ENCODE data around the gene NTRK1. TPM values are rescaled to one million over a fixed set of nuclear protein-coding genes. Genes with fewer than 3 reads are reported as not detected.
"Not testable (repeated sequence)": the region's sequence is repeated elsewhere in the genome, so short reads cannot be mapped to it uniquely, and the experiment has no call there.

Gene NTRK1
- total RNA-seq, 1 experiment from 2014 or later, result 0.24 TPM

DNA sequence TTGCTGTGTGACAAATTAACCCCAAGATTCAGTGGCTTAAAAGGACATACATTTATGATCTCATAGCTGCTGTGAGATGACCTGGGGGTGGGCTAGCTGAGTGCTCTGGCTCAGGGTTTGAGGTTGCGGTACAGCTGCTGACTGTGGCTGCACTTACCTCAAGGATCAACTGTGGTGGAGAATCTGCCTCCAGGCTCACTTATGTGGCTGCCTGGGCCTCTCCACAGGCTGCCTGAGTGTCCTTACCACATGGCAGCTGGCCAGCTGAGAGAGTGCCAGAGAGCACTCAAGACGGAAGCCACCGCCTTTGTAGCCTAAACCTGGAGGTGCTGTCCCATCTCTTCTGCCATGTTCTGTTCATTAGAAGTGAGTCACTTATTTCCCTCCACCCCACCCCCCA, 65.5 kb downstream of the NTRK1 start:
- peaks cover 24 to 42% of the 10 kb centered on the region in 2 experiments for H3K4me1 Mint-ChIP-seq
- H3K18ac ChIP-seq (ENCODE audit: insufficient read length, low read depth, low read length), result no peak overlapping the region
- no CpG with 5 or more reads among the region's 3 CpGs for WGBS (ENCODE audit: extremely low coverage, insufficient read length, low lambda C conversion rate)
- no peaks in the 10 kb centered on the region; a peak in 1 of 7 replicates for H3K36me3 Mint-ChIP-seq (ENCODE audit: insufficient read depth in 1 of 3, low read depth in 3 of 3)
- H2BK12ac ChIP-seq (ENCODE audit: insufficient read length, low read depth, low read length), result no peak overlapping the region
- H3K4ac ChIP-seq (ENCODE audit: low read depth, low read length), result no peak overlapping the region
- H2BK5ac ChIP-seq (ENCODE audit: insufficient read length, low read length), result no peak overlapping the region
- DNase-seq, result no peak
- no peak overlapping the region for H2BK20ac ChIP-seq (ENCODE audit: low read depth, low read length, poor library complexity, severe bottlenecking)
- peaks cover 62% of the 10 kb centered on the region for H3K27me3 ChIP-seq (ENCODE audit: insufficient read depth, low read length)
- H3K4me2 ChIP-seq (ENCODE audit: insufficient read depth, insufficient read length, low read length), result no peak overlapping the region
- no peak overlapping the region for H2AK5ac ChIP-seq (ENCODE audit: insufficient read length, low read length)
- H2BK120ac ChIP-seq (ENCODE audit: low read depth, low read length, poor library complexity, severe bottlenecking), result no peak overlapping the region
- H2AFZ ChIP-seq (ENCODE audit: low read length), result no peak overlapping the region
- no peak overlapping the region for H3K9ac ChIP-seq (ENCODE audit: extremely low read depth, insufficient read length, low read length)
- no peaks in the 10 kb centered on the region for H4K20me1 ChIP-seq (ENCODE audit: control insufficient read depth, insufficient read depth, insufficient read length)
- peaks cover 16% of the 10 kb centered on the region for H3K23me2 ChIP-seq (ENCODE audit: insufficient read length, low read depth, low read length, poor library complexity, severe bottlenecking)
- H3K14ac ChIP-seq (ENCODE audit: insufficient read depth, low read length), result no peak overlapping the region
- no peak overlapping the region for H2BK15ac ChIP-seq (ENCODE audit: low read depth, low read length)
- H4K5ac ChIP-seq (ENCODE audit: insufficient read length, low read depth, low read length), result no peak overlapping the region
- no peaks in the 10 kb centered on the region for H3K9me3 ChIP-seq (ENCODE audit: control insufficient read depth, low read depth, low read length)
- peaks cover 100% of the 10 kb centered on the region for H3K27me3 Mint-ChIP-seq (ENCODE audit: low read depth)
- H4K91ac ChIP-seq (ENCODE audit: insufficient read length, low read depth, low read length), result no peak overlapping the region
- H3T11ph ChIP-seq (ENCODE audit: low read length), result no peak overlapping the region
- H3K79me2 ChIP-seq (ENCODE audit: insufficient read depth, low read length), result no peaks in the 10 kb centered on the region
- TF ChIP-seq, protein P1, sequence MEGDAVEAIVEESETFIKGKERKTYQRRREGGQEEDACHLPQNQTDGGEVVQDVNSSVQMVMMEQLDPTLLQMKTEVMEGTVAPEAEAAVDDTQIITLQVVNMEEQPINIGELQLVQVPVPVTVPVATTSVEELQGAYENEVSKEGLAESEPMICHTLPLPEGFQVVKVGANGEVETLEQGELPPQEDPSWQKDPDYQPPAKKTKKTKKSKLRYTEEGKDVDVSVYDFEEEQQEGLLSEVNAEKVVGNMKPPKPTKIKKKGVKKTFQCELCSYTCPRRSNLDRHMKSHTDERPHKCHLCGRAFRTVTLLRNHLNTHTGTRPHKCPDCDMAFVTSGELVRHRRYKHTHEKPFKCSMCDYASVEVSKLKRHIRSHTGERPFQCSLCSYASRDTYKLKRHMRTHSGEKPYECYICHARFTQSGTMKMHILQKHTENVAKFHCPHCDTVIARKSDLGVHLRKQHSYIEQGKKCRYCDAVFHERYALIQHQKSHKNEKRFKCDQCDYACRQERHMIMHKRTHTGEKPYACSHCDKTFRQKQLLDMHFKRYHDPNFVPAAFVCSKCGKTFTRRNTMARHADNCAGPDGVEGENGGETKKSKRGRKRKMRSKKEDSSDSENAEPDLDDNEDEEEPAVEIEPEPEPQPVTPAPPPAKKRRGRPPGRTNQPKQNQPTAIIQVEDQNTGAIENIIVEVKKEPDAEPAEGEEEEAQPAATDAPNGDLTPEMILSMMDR (conservative IDR thresholded peaks at IDR 0.05), result no peak
- no peak overlapping the region; a peak in 1 of 5 replicates for H3K4me3 Mint-ChIP-seq
- H3K27ac ChIP-seq (ENCODE audit: insufficient read length, low read depth, low read length), result no peak overlapping the region
- H3K9me3 Mint-ChIP-seq, result peaks cover 0 to 3% of the 10 kb centered on the region in 2 experiments; a peak in 1 of 5 replicates
- no peak overlapping the region for H3K23ac ChIP-seq (ENCODE audit: insufficient read length, low read depth, low read length)
- no peak overlapping the region for H3K56ac ChIP-seq (ENCODE audit: insufficient read length, low read depth, low read length)
- no peak overlapping the region for H4K8ac ChIP-seq (replicated peaks; ENCODE audit: insufficient read length, low read depth, low read length)
- H3K79me1 ChIP-seq (ENCODE audit: insufficient read depth, low read depth, low read length, poor library complexity, severe bottlenecking), result no peaks in the 10 kb centered on the region
- H3K4me1 ChIP-seq (ENCODE audit: insufficient read depth, low read length), result no peaks in the 10 kb centered on the region
- no peak overlapping the region for H3K27ac Mint-ChIP-seq

DNA sequence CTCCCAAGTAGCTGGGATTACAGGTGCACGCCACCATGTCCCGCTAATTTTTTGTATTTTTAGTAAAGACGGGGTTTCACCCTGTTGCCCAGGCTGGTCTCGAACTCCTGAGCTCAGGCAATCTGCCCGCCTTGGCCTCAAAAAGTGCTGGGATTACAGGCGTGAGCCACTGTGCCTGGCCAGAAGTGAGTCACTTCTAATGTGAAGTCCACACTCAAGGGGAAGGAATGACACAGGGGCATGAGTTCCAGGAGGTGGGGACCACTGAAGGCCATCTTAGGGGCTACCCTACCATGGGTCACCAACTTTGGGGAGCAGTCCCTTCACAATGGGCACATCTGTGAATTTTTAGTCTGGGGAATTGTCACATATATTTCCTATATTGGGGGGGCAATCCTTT, 66.0 kb downstream of the NTRK1 start:
- H3K79me2 ChIP-seq (ENCODE audit: insufficient read depth, low read length); H2BK20ac ChIP-seq (ENCODE audit: low read depth, low read length, poor library complexity, severe bottlenecking); H2BK120ac ChIP-seq (ENCODE audit: low read depth, low read length, poor library complexity, severe bottlenecking); H3K79me1 ChIP-seq (ENCODE audit: insufficient read depth, low read depth, low read length, poor library complexity, severe bottlenecking); H3K9me3 ChIP-seq (ENCODE audit: control insufficient read depth, low read depth, low read length); H2BK15ac ChIP-seq (ENCODE audit: low read depth, low read length); H3K56ac ChIP-seq (ENCODE audit: insufficient read length, low read depth, low read length); H3K27ac Mint-ChIP-seq; H3K4me1 ChIP-seq (ENCODE audit: insufficient read depth, low read length); H3K18ac ChIP-seq (ENCODE audit: insufficient read length, low read depth, low read length); H4K20me1 ChIP-seq (ENCODE audit: control insufficient read depth, insufficient read depth, insufficient read length); H2BK5ac ChIP-seq (ENCODE audit: insufficient read length, low read length); H3K9ac ChIP-seq (ENCODE audit: extremely low read depth, insufficient read length, low read length); H3K36me3 Mint-ChIP-seq (ENCODE audit: insufficient read depth in 1 of 3, low read depth in 3 of 3); H2AK5ac ChIP-seq (ENCODE audit: insufficient read length, low read length); H2BK12ac ChIP-seq (ENCODE audit: insufficient read length, low read depth, low read length); H2AFZ ChIP-seq (ENCODE audit: low read length); H3K4ac ChIP-seq (ENCODE audit: low read depth, low read length); H3T11ph ChIP-seq (ENCODE audit: low read length); H4K91ac ChIP-seq (ENCODE audit: insufficient read length, low read depth, low read length); H3K9me3 Mint-ChIP-seq; H3K23ac ChIP-seq (ENCODE audit: insufficient read length, low read depth, low read length); H3K27ac ChIP-seq (ENCODE audit: insufficient read length, low read depth, low read length); H4K5ac ChIP-seq (ENCODE audit: insufficient read length, low read depth, low read length); H4K8ac ChIP-seq (replicated peaks; ENCODE audit: insufficient read length, low read depth, low read length); DNase-seq; H3K14ac ChIP-seq (ENCODE audit: insufficient read depth, low read length): not testable (repeated sequence)
- Histone ChIP-seq H3K27me3 (ENCODE audit: insufficient read depth, low read length) (peaks cover 57% of the 10 kb centered on the region), H3K23me2 (ENCODE audit: insufficient read length, low read depth, low read length, poor library complexity, severe bottlenecking) (peaks cover 16% of the 10 kb centered on the region), H3K4me2 (ENCODE audit: insufficient read depth, insufficient read length, low read length) (peak overlapping the region; percentile 80)
- H3K4me1 Mint-ChIP-seq, result peaks cover 29 to 46% of the 10 kb centered on the region in 2 experiments
- WGBS (ENCODE audit: extremely low coverage, insufficient read length, low lambda C conversion rate), result no CpG with 5 or more reads among the region's 6 CpGs
- peak overlapping the region in 1 of 2 experiments; percentile 74; a peak in 1 of 5 replicates for H3K4me3 Mint-ChIP-seq
- peaks cover 100% of the 10 kb centered on the region for H3K27me3 Mint-ChIP-seq (ENCODE audit: low read depth)

Data from H9 (cell line).